VCaP (cell line): Measurements from ENCODE around the gene SPAAR.

Experiments used
- H3K27ac ChIP-seq: fragments of 450-650 bp; 2 replicates; pipeline ENCODE4 v1.5.1; 2017
- TF ChIP-seq, protein P1 (sequence below): fragments of 450-650 bp; conservative IDR thresholded peaks from 2 replicates; pipeline ENCODE4 v1.5.1; 2017; ENCODE audit warnings: mild to moderate bottlenecking, moderate library complexity

Gene SPAAR

DNA sequence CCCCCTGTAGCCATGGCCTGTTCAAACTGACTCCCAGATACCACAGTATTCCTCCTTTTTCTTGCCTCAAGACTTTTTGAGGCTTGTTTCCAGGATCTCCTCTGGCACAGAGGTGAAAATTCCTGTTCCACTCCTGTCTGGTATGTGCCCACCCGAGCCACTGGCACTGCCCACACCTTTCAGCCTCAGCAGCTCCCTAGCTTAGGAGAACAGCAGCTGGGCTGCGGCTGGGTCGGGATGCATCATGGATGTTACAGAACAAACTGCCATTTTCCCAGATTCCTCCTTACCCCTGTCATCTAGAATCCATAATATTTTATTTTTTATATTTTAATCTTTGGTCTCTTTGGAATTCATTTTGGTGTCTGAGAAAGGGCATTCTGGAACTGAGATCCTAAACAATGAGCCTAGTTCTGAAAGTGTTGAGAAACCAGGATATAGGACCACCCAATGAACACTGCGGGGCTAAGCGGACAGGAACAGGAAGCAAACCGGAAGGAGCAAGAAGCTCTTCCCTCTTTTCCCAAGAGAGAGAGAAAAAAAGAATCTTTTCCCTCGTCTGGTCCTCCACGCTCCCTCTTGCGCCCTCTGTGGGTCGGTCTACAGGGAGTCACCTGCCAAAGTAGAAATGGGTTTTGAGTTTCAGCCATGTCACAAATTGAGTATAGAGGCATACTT, 36.2 kb downstream of the SPAAR start:
- H3K27ac ChIP-seq = no peak overlapping the region; the same call in 1 of the 2 replicates
- TF ChIP-seq, protein P1, sequence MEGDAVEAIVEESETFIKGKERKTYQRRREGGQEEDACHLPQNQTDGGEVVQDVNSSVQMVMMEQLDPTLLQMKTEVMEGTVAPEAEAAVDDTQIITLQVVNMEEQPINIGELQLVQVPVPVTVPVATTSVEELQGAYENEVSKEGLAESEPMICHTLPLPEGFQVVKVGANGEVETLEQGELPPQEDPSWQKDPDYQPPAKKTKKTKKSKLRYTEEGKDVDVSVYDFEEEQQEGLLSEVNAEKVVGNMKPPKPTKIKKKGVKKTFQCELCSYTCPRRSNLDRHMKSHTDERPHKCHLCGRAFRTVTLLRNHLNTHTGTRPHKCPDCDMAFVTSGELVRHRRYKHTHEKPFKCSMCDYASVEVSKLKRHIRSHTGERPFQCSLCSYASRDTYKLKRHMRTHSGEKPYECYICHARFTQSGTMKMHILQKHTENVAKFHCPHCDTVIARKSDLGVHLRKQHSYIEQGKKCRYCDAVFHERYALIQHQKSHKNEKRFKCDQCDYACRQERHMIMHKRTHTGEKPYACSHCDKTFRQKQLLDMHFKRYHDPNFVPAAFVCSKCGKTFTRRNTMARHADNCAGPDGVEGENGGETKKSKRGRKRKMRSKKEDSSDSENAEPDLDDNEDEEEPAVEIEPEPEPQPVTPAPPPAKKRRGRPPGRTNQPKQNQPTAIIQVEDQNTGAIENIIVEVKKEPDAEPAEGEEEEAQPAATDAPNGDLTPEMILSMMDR = peak; percentile 95

DNA sequence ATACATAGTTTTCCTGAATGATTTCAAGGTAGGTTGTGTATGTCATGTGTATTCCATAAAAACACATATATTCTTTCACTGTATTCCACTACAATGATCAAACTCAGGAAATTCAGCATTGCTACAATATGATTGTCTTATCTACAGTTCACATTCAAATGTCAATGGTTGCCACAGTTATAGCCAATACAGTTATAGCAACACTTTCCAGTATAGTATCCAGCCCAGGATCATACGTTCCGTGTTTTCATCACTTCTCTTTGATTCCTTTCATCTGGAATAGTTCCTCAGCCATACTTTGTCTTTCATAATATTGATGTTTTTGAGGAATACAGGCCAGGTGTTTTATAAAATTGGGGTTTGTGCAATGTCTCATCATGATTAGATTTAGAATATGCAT, 39.2 kb downstream of the SPAAR start:
- TF ChIP-seq, protein P1 = no peak
- H3K27ac ChIP-seq = no peak overlapping the region

DNA sequence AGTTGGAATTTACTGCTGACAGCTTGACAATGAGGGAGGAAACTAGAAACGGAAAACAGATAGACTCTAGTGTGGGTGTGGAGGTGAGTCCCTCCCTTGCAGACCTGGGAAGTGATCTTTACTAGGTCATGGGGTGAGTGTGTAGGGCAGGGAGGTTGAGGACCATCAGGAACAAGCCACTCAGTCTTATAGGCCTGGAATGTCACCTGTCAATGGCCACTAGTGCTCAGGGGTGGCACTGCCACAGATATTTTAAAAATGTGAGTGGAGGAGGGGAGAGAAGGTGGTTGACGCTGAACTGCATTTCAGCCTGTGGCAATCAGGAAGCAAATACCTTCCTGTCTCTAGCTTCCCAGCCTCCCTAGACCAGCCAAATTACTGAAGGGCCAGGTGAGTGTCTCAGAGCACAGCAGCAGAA, 39.6 kb downstream of the SPAAR start:
- TF ChIP-seq, protein P1 = no peak
- no peak overlapping the region for H3K27ac ChIP-seq

DNA sequence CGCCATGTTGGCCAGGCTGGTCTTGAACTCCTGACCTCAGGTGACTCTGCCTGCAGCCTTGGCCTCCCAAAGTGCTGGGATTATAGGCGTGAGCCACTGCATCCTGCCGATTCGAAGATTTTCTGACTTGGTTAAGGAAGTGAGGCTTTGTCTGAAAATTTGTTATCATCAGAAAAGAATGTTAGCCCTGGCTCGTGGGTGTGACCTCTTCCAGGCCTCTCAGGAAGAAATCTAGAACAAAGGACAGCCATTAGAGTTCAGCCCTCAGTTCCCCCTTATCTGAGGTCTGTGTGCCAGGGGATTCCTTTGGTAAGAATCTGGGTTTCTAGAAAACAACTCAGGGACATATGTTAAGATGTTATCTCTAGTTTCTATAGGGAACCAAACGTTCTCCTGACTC, 42.4 kb downstream of the SPAAR start:
- H3K27ac ChIP-seq = no peak overlapping the region
- TF ChIP-seq, protein P1 = no peak

DNA sequence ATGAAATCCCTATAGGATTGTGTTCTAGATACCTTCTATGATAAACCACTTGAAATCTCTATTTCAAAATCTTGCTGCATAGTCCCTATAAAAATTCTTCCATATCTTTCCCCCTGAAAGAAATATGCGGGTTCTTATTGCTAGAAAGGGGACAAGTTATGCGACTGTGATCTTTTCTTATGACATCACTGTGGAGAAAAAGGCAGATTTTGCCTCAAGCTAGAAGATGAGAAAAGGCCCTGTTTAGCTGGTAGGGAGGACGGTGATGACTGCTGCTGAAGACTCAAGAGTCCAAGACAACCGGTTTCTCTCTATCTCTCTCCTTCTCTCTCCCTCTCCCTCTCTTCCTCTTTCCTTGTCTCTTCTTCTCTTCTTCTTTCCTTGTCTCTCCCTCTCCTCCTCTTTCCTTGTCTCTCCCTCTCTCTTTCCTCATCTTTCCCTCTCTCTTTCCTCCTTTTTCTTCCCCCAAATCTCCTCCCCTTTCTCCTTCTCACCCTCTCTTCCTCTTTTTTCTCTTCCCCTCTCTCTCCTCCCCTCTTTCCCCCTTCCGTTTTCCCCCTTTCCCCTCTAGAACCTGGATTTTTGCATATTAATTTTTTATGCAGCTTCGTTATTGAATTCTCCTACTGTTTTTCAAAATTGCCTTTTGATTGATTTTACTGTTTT, 43.4 kb downstream of the SPAAR start:
- H3K27ac ChIP-seq = no peak overlapping the region
- TF ChIP-seq, protein P1 = no peak

DNA sequence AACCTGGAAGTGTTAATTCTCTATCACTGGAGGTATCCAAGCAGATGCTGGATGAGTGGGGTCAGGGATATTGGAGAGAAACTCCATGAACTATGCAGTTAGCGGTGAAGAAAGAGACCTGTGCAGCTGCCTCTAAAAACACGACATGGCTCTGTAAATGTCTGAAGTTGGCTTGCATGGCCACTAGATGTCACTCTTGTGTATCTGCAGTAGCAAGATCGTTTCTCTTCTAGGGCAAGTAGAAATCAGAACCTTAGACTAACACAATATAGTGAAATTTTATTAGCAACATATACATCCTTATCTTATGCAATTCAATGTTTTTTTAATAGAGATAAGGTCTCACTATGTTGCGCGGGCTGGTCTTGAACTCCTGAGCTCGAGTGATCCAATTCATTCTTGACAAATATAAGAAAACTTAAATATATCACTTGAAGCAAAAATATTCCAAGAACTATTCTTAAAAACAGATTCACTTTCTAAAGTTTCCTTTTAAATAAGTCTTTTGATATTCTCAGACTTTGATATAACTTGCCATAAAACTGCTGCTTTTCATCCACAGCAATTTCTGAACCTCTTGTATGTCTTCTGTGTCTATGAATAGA, 45.8 kb downstream of the SPAAR start:
- H3K27ac ChIP-seq = no peak overlapping the region
- TF ChIP-seq, protein P1 = peak; percentile 97

DNA sequence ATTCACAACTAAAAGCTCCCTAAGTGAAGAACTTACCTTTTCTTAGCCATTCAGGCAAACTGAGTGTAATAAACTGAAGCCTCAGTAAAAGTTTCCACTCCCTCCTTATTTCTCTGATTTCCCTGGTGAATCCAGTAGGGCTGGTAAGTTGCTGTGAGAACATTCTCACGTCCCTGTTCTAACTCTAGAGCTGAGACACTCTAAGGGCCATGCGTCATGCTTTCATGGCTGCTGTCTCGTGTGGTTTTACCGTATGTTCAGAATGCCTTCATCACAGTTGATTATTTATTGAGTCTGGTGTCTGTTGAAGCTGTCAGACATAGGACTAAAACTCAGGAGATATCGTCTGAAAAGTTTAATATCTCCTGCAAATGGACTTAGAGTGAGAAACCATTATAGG, 47.4 kb downstream of the SPAAR start:
- H3K27ac ChIP-seq = no peak overlapping the region
- TF ChIP-seq, protein P1 = no peak
